Tibial artery (tissue), 4 donors: ENCODE results near the gene DEFB124.

Source experiments
- DNase-seq, 2 donors: peaks; one replicate each; pipeline ENCODE4 v3.0.0-alpha.2; 2019
- H3K27ac ChIP-seq, 2 donors: fragments of 200-600 bp; sonication (generic) in 1 of 2; 1 replicate in 1 of 2; 2 replicates in 1 of 2; pipeline ENCODE4 v1.5.1; 2018 to 2019; ENCODE audit warnings: mild to moderate bottlenecking in 1 of 2
- H3K27me3 ChIP-seq, 2 donors: fragments of 200-600 bp; sonication (generic) in 1 of 2; one replicate each; pipeline versions ENCODE4 v1.5.1 to v1.6.0; 2016 to 2019
- H3K36me3 ChIP-seq, 3 donors: fragments of 200-600 bp; sonication (generic) in 2 of 3; one replicate each; pipeline ENCODE4 v1.5.1; 2016 to 2019; ENCODE audit warnings: mild to moderate bottlenecking in 2 of 3
- H3K4me1 ChIP-seq, 4 donors: fragments of 200-600 bp; sonication (generic) in 2 of 4; 1 replicate in 3 of 4; 2 replicates in 1 of 4; pipeline ENCODE4 v1.5.1; 2016 to 2019
- H3K4me3 ChIP-seq, 2 donors: fragments of 200-600 bp; sonication (generic) in 1 of 2; 1 replicate in 1 of 2; 2 replicates in 1 of 2; pipeline ENCODE4 v1.5.1; 2018 to 2019; ENCODE audit warnings: mild to moderate bottlenecking in 2 of 2
- H3K9me3 ChIP-seq, 3 donors: fragments of 200-600 bp; sonication (generic) in 1 of 3; one replicate each; pipeline ENCODE4 v1.5.1; 2016 to 2019
- intact Hi-C: fragments of 100-400 bp; cut with DNase I; formaldehyde crosslinking; loops from one replicate; pipeline ENCODE4 v1.15.0; 2023; ENCODE audit warnings: low total_unique reads
- TF ChIP-seq, protein P1 (sequence below), 2 experiments: fragments of 200-600 bp in 1 of 2; fragments of 450-650 bp in 1 of 2; IDR thresholded peaks; one replicate each; pipeline ENCODE4 v1.5.1; 2017 to 2019; ENCODE audit warnings: antibody characterized with exemption in 2 of 2, mild to moderate bottlenecking in 1 of 2, moderate library complexity in 1 of 2

The DEFB124 gene

DNA sequence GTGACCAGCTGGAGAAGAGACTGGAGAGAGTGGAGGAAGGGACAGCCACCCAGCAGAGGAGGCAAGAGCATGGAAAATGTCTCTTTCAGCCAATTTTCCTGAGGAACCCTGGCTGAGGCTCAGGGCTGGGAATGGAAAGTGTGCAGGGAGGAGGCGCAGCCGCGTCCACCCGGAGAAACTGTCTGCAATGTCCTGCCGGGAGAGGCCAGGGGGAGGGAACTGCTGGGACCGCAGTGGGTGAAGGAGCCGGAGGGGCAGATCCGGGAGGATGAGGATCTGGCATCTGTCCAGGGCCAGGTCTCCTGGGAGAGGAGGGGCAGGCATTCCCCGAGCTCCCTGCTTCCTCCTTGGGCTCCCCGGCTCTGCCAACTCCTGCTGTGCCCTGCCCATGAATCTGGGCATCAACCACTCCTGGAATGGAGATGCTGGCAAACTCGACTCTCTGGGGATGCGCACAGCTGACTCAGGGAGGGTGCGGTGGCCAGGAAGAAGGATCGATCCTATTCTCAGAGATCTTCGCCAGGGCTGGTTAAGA lies 21.9 kb upstream of the DEFB124 start:
- DNase-seq, result peak; percentile 63 to 92
- H3K27ac ChIP-seq, result peak overlapping the region; percentile 62 to 73
- H3K4me1 ChIP-seq, result peaks cover 0 to 29% (median 16%) of the 10 kb centered on the region in 4 donors
- no peaks in the 10 kb centered on the region for H3K27me3 ChIP-seq
- intact Hi-C loops, result no loop called here
- H3K4me3 ChIP-seq, result peak overlapping the region; percentile 33 to 41
- no peaks in the 10 kb centered on the region for H3K36me3 ChIP-seq
- TF ChIP-seq, protein P1, sequence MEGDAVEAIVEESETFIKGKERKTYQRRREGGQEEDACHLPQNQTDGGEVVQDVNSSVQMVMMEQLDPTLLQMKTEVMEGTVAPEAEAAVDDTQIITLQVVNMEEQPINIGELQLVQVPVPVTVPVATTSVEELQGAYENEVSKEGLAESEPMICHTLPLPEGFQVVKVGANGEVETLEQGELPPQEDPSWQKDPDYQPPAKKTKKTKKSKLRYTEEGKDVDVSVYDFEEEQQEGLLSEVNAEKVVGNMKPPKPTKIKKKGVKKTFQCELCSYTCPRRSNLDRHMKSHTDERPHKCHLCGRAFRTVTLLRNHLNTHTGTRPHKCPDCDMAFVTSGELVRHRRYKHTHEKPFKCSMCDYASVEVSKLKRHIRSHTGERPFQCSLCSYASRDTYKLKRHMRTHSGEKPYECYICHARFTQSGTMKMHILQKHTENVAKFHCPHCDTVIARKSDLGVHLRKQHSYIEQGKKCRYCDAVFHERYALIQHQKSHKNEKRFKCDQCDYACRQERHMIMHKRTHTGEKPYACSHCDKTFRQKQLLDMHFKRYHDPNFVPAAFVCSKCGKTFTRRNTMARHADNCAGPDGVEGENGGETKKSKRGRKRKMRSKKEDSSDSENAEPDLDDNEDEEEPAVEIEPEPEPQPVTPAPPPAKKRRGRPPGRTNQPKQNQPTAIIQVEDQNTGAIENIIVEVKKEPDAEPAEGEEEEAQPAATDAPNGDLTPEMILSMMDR (IDR thresholded peaks at IDR 0.05), result no peak
- H3K9me3 ChIP-seq, result no peaks in the 10 kb centered on the region

DNA sequence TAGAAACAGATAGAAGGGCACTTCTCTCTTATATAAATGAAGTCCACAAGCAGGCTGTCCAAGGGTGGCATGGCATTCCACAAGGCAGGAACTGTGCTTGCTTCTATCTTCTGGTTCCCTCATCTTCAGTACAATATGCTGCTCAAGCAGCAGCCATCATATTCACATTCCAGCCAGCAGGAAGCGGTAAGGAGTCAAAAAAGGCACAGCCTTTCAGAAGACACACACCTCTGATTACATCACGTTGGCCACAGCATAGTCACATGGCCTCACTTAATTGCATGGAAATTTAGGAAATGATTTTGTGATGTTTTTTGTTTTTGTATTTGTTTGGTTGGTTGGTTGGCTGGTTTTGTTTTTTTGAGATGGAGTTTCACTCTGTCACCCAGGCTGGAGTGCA lies 19.2 kb upstream of the DEFB124 start:
- TF ChIP-seq, protein P1 (IDR thresholded peaks at IDR 0.05), result peak; percentile 18 to 24
- no peak for DNase-seq
- H3K27ac ChIP-seq, result no peak overlapping the region
- no peaks in the 10 kb centered on the region for H3K36me3 ChIP-seq
- no peaks in the 10 kb centered on the region for H3K9me3 ChIP-seq
- H3K4me1 ChIP-seq, result peaks cover 0 to 29% (median 16%) of the 10 kb centered on the region in 4 donors
- intact Hi-C loops, result no loop called here
- no peak overlapping the region for H3K4me3 ChIP-seq
- no peaks in the 10 kb centered on the region for H3K27me3 ChIP-seq

DNA sequence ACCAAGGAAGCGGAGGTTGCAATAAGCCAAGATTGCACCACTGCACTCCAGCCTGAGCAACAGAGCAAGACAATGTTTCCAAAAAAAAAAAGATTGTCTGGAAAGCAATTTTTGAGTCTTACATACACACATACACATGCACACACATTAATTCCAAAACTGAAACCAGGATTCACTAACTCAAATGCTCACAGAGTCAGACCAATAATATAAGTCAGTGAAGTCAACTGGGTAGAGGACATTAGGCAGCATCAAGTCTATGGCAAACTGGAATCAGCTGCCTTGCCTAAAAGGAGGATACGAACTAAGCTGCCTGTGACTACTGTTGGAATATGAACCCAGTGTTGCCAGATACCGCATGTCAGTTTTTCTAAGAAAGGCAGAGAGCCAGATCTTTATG lies 15.8 kb upstream of the DEFB124 start:
- intact Hi-C loops, result no loop called here
- TF ChIP-seq, protein P1 (IDR thresholded peaks at IDR 0.05), result no peak

DNA sequence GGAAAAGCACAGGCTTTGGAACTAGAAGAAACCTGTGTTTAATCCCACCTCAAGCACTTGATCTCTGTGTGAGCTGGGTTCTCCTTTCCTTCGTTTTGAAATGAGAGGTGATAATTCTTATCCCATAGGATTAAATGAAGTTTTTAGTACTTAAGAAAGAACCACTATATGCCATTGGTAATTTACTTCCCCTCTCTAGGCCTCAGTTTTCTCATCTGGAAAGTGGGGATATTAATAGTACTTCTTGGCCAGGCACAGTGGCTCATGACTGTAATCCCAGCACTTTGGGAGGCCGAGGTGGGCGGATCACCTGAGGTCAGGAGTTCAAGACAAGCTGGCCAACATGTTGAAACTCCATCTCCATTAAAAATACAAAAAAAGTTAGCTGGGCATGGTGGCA lies 14.2 kb upstream of the DEFB124 start:
- Histone ChIP-seq H3K9me3 (no peaks in the 10 kb centered on the region), H3K4me1 (peaks cover 0 to 22% (median 7%) of the 10 kb centered on the region in 4 donors), H3K27ac (no peak overlapping the region), H3K4me3 (no peak overlapping the region), H3K36me3 (no peaks in the 10 kb centered on the region), H3K27me3 (no peaks in the 10 kb centered on the region)
- intact Hi-C loops, result no loop called here
- TF ChIP-seq, protein P1 (IDR thresholded peaks at IDR 0.05), result no peak
- no peak for DNase-seq

More for the DNA sequence above, 15.8 kb upstream of the DEFB124 start:
- H3K9me3 ChIP-seq, result no peaks in the 10 kb centered on the region
- H3K4me3 ChIP-seq, result no peak overlapping the region
- no peak overlapping the region for H3K27ac ChIP-seq
- H3K27me3 ChIP-seq, result no peaks in the 10 kb centered on the region
- DNase-seq, result no peak
- peaks cover 0 to 14% (median 4%) of the 10 kb centered on the region in 4 donors for H3K4me1 ChIP-seq
- H3K36me3 ChIP-seq, result no peaks in the 10 kb centered on the region

DNA sequence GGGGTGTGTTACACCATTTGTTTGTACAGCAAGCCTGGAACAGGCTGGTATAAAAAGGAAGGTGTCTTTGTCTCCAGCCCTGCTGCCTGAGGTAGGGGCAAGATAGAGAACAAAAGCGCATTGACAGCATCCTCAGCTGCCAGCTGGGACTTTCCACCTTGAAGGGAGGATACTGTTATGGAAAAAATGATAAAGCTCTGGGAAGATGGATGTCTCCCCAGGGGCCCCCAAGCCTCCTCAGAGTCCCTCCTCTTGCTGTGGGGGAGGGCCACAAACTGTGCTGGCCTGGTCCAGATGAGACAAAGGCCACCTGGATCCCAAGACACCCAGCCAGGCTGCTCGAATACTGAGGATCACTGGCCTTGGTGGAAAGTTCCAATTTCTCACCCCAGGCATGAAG lies 13.2 kb upstream of the DEFB124 start:
- intact Hi-C loops, result no loop called here
- H3K4me1 ChIP-seq, result peaks cover 0 to 22% (median 7%) of the 10 kb centered on the region in 4 donors
- no peak overlapping the region for H3K27ac ChIP-seq
- no peaks in the 10 kb centered on the region for H3K36me3 ChIP-seq
- no peak overlapping the region for H3K4me3 ChIP-seq
- DNase-seq, result no peak
- H3K27me3 ChIP-seq, result no peaks in the 10 kb centered on the region
- no peaks in the 10 kb centered on the region for H3K9me3 ChIP-seq
- TF ChIP-seq, protein P1 (IDR thresholded peaks at IDR 0.05), result no peak
